LNCAP (cell line): ENCODE measurements around the gene SMIM26.

ENCODE experiments used
- CTCF ChIP-seq: fragments of 450-650 bp; IDR thresholded peaks from 2 replicates; pipeline ENCODE4 v1.5.1; 2017; ENCODE audit warnings: mild to moderate bottlenecking

The SMIM26 gene

GRCh38 chr20:18533491-18533890 lies 33.7 kb upstream of the SMIM26 start:
- no peak for TF ChIP-seq CTCF

GRCh38 chr20:18533978-18534644 lies 33.1 kb upstream of the SMIM26 start:
- no peak for TF ChIP-seq CTCF

- no peak for TF ChIP-seq CTCF
Measured at GRCh38 chr20:18537651-18538050, 29.6 kb upstream of the SMIM26 start.

GRCh38 chr20:18541741-18542140 lies 25.5 kb upstream of the SMIM26 start:
- no peak for TF ChIP-seq CTCF

GRCh38 chr20:18543216-18543615 lies 24.0 kb upstream of the SMIM26 start:
- TF ChIP-seq CTCF = no peak

GRCh38 chr20:18543932-18544331 lies 23.3 kb upstream of the SMIM26 start:
- TF ChIP-seq CTCF = no peak

- TF ChIP-seq CTCF = no peak
Measured at GRCh38 chr20:18545566-18545965, 21.7 kb upstream of the SMIM26 start.

- TF ChIP-seq CTCF = no peak
Measured at GRCh38 chr20:18548465-18548864, 18.8 kb upstream of the SMIM26 start.
